Measurements from ENCODE around the gene NFATC2.

Gene NFATC2

GRCh38 chr20:51586005-51586440 lies 43.5 kb upstream of the NFATC2 start:
- no peaks in the 10 kb centered on the region for H3K79me2 ChIP-seq (ENCODE audit: control insufficient read depth, low read length)
- peak overlapping the region; percentile 41 for H3K4me2 ChIP-seq (ENCODE audit: low read length)
- H3K27ac ChIP-seq (ENCODE audit: low read depth, low read length): peak overlapping the region; percentile 60
- TF ChIP-seq EZH2phosphoT487 (IDR thresholded peaks at IDR 0.05; ENCODE audit: borderline replicate concordance, low read length) (no peak), CTCF (IDR thresholded peaks at IDR 0.05; ENCODE audit: low read depth, low read length, poor library complexity, severe bottlenecking) (no peak)
- peaks cover 54% of the 10 kb centered on the region for H3K4me1 ChIP-seq (ENCODE audit: control insufficient read depth, low read length)
- H3F3A ChIP-seq (ENCODE audit: control insufficient read depth, insufficient read depth): peaks cover 4% of the 10 kb centered on the region; the same call in 1 of the 2 replicates
- H3K9me2 ChIP-seq (replicated peaks; ENCODE audit: control insufficient read depth, low read length): no peaks in the 10 kb centered on the region
- no peaks in the 10 kb centered on the region for H3K27me3 ChIP-seq (ENCODE audit: control insufficient read depth, low read length)
- peaks cover 6% of the 10 kb centered on the region for H3K9me3 ChIP-seq (ENCODE audit: control insufficient read depth, insufficient read depth, low read length)
- peak overlapping the region; percentile 23 for H3K4me3 ChIP-seq (ENCODE audit: low read length)
- no peaks in the 10 kb centered on the region; the same call in 1 of the 2 replicates for H3K36me3 ChIP-seq (ENCODE audit: control insufficient read depth, low read length)
- H4K20me1 ChIP-seq (ENCODE audit: control insufficient read depth, insufficient read depth, low read depth, low read length): no peaks in the 10 kb centered on the region

GRCh38 chr20:51585148-51585547 lies 42.6 kb upstream of the NFATC2 start:
- Histone ChIP-seq H4K20me1 (ENCODE audit: control insufficient read depth, insufficient read depth, low read depth, low read length) (no peaks in the 10 kb centered on the region), H3K27me3 (ENCODE audit: control insufficient read depth, low read length) (no peaks in the 10 kb centered on the region), H3K79me2 (ENCODE audit: control insufficient read depth, low read length) (no peaks in the 10 kb centered on the region), H3K4me1 (ENCODE audit: control insufficient read depth, low read length) (peaks cover 60% of the 10 kb centered on the region), H3K27ac (ENCODE audit: low read depth, low read length) (no peak overlapping the region), H3F3A (ENCODE audit: control insufficient read depth, insufficient read depth) (peaks cover 4% of the 10 kb centered on the region; the same call in 1 of the 2 replicates), H3K36me3 (ENCODE audit: control insufficient read depth, low read length) (no peaks in the 10 kb centered on the region; the same call in 1 of the 2 replicates), H3K9me3 (ENCODE audit: control insufficient read depth, insufficient read depth, low read length) (peaks cover 6% of the 10 kb centered on the region), H3K9me2 (replicated peaks; ENCODE audit: control insufficient read depth, low read length) (no peaks in the 10 kb centered on the region), H3K4me2 (ENCODE audit: low read length) (peak overlapping the region; percentile 20), H3K4me3 (ENCODE audit: low read length) (peak overlapping the region; percentile 5; the same call in 1 of the 2 replicates)
- TF ChIP-seq EZH2phosphoT487 (IDR thresholded peaks at IDR 0.05; ENCODE audit: borderline replicate concordance, low read length) (no peak), CTCF (IDR thresholded peaks at IDR 0.05; ENCODE audit: low read depth, low read length, poor library complexity, severe bottlenecking) (no peak)

- TF ChIP-seq EZH2phosphoT487 (IDR thresholded peaks at IDR 0.05; ENCODE audit: borderline replicate concordance, low read length): no peak
- no peak for TF ChIP-seq CTCF (IDR thresholded peaks at IDR 0.05; ENCODE audit: low read depth, low read length, poor library complexity, severe bottlenecking)
- Histone ChIP-seq H3K9me2 (replicated peaks; ENCODE audit: control insufficient read depth, low read length) (no peaks in the 10 kb centered on the region), H3K4me3 (ENCODE audit: low read length) (no peak overlapping the region; the same call in 1 of the 2 replicates), H3K9me3 (ENCODE audit: control insufficient read depth, insufficient read depth, low read length) (peaks cover 6% of the 10 kb centered on the region), H3F3A (ENCODE audit: control insufficient read depth, insufficient read depth) (peaks cover 4% of the 10 kb centered on the region; the same call in 1 of the 2 replicates), H3K27ac (ENCODE audit: low read depth, low read length) (no peak overlapping the region), H3K27me3 (ENCODE audit: control insufficient read depth, low read length) (no peaks in the 10 kb centered on the region), H3K4me2 (ENCODE audit: low read length) (peak overlapping the region; percentile 20), H3K4me1 (ENCODE audit: control insufficient read depth, low read length) (peaks cover 60% of the 10 kb centered on the region), H4K20me1 (ENCODE audit: control insufficient read depth, insufficient read depth, low read depth, low read length) (no peaks in the 10 kb centered on the region), H3K79me2 (ENCODE audit: control insufficient read depth, low read length) (no peaks in the 10 kb centered on the region), H3K36me3 (ENCODE audit: control insufficient read depth, low read length) (no peaks in the 10 kb centered on the region; the same call in 1 of the 2 replicates)
These were observed 42.2 kb upstream of the NFATC2 start for GRCh38 chr20:51584737-51585136.

Data from DOHH2 (cell line).